Caki2 (cell line): ENCODE measurements around the gene NIPAL1. TPM values are rescaled to one million over a fixed set of nuclear protein-coding genes. Genes with fewer than 3 reads are reported as not detected.

Experiments
- DNase-seq: peaks from one replicate; pipeline ENCODE4 v3.0.0-alpha.2; 2015; ENCODE audit warnings: low read depth
- in situ Hi-C: cut with HindIII; loops from 2 replicates; pipeline ENCODE4 v1.10.0; 2016; ENCODE audit warnings: low sequenced_read_pairs, low pct_unique_long_range_greater_than_20kb, mixed read lengths
- total RNA-seq: library from RNA; depleted of rRNA; stranded (reverse); fragments of >200 nt; shearing (Covaris generic); gene quantifications from 2 replicates; pipeline ENCODE4 v1.2.3, GENCODE V29; 2014; ENCODE audit warnings: low replicate concordance

NIPAL1 gene
- total RNA-seq, 1 experiment from 2014 or later: 3.0 TPM

GRCh38 chr4:48021100-48021499 is 4.5 kb downstream of the NIPAL1 start:
- DNase-seq: no peak
- in situ Hi-C loops: no loop called here

- no peak for DNase-seq
- in situ Hi-C loops: no loop called here
Measured at GRCh38 chr4:48022192-48022799, 5.7 kb downstream of the NIPAL1 start.

GRCh38 chr4:48024522-48024921 is 8.0 kb downstream of the NIPAL1 start:
- no peak for DNase-seq
- in situ Hi-C loops: no loop called here

GRCh38 chr4:48025005-48025404 is 8.4 kb downstream of the NIPAL1 start:
- DNase-seq: no peak
- in situ Hi-C loops: no loop called here

- DNase-seq: no peak
- in situ Hi-C loops: no loop called here
Measured at GRCh38 chr4:48027653-48028052, 11.1 kb downstream of the NIPAL1 start.

- in situ Hi-C loops: no loop called here
Measured at GRCh38 chr4:48028696-48029095, 12.1 kb downstream of the NIPAL1 start.

GRCh38 chr4:48030470-48030869 is 13.9 kb downstream of the NIPAL1 start:
- no peak for DNase-seq
- in situ Hi-C loops: no loop called here

More at GRCh38 chr4:48028696-48029095, 12.1 kb downstream of the NIPAL1 start:
- no peak for DNase-seq

- DNase-seq: no peak
- in situ Hi-C loops: no loop called here
Measured at GRCh38 chr4:48031802-48032525, 15.4 kb downstream of the NIPAL1 start.

GRCh38 chr4:48032721-48033120 is 16.1 kb downstream of the NIPAL1 start:
- in situ Hi-C loops: no loop called here

GRCh38 chr4:48033412-48033811 is 16.8 kb downstream of the NIPAL1 start:
- in situ Hi-C loops: no loop called here
- no peak for DNase-seq

More at GRCh38 chr4:48032721-48033120, 16.1 kb downstream of the NIPAL1 start:
- DNase-seq: no peak

- in situ Hi-C loops: no loop called here
- DNase-seq: no peak
Measured at GRCh38 chr4:48033825-48034413, 17.3 kb downstream of the NIPAL1 start.

- in situ Hi-C loops: no loop called here
Measured at GRCh38 chr4:48035952-48036351, 19.4 kb downstream of the NIPAL1 start.

GRCh38 chr4:48037117-48037462 is 20.5 kb downstream of the NIPAL1 start:
- no peak for DNase-seq
- in situ Hi-C loops: no loop called here

More at GRCh38 chr4:48035952-48036351, 19.4 kb downstream of the NIPAL1 start:
- no peak for DNase-seq

GRCh38 chr4:48038666-48039065 is 22.1 kb downstream of the NIPAL1 start:
- no peak for DNase-seq
- in situ Hi-C loops: no loop called here

- no peak for DNase-seq
- in situ Hi-C loops: no loop called here
Measured at GRCh38 chr4:48039561-48039960, 23.0 kb downstream of the NIPAL1 start.

- in situ Hi-C loops: no loop called here
- DNase-seq: peak; percentile 18
Measured at GRCh38 chr4:48041535-48042137, 25.1 kb downstream of the NIPAL1 start.

GRCh38 chr4:48042979-48043461 is 26.4 kb downstream of the NIPAL1 start:
- in situ Hi-C loops: no loop called here
- DNase-seq: no peak

GRCh38 chr4:48043504-48043903 is 26.9 kb downstream of the NIPAL1 start:
- in situ Hi-C loops: no loop called here
- DNase-seq: no peak

- DNase-seq: no peak
- in situ Hi-C loops: no loop called here
Measured at GRCh38 chr4:48044298-48044697, 27.7 kb downstream of the NIPAL1 start.
